ENCODE measurements around the gene MAGI3.
"Not testable (repeated sequence)": the region's sequence is repeated elsewhere in the genome, so short reads cannot be mapped to it uniquely, and the experiment has no call there.

MAGI3 gene

GRCh38 chr1:113576271-113576670, 186.0 kb downstream of the MAGI3 start:
- DNase-seq: no peak

- no peak for DNase-seq
Observed at GRCh38 chr1:113579256-113580018, 189.1 kb downstream of the MAGI3 start.

GRCh38 chr1:113581323-113581722, 191.0 kb downstream of the MAGI3 start:
- no peak for DNase-seq

DNA sequence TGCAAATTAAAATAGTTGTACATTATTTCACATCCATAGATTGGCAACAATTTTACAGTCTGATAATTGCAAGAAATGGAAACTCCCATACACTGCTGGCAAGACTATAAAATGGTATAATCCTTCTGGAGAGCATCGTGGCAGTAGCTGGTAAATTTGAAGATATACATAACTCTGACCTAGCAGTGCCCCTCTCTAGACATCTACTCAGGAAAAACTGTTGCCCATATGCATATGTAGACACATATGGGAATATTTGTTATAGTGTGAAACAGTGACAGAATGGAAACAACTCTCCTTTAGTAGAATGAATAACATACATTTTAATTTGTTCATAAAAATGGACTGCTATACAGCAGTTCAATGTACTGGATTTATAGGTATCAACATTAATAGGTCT, 191.8 kb downstream of the MAGI3 start:
- DNase-seq: no peak

GRCh38 chr1:113587475-113587874, 197.2 kb downstream of the MAGI3 start:
- DNase-seq: no peak

- DNase-seq: no peak
Observed at GRCh38 chr1:113592230-113592629, 201.9 kb downstream of the MAGI3 start.

DNA sequence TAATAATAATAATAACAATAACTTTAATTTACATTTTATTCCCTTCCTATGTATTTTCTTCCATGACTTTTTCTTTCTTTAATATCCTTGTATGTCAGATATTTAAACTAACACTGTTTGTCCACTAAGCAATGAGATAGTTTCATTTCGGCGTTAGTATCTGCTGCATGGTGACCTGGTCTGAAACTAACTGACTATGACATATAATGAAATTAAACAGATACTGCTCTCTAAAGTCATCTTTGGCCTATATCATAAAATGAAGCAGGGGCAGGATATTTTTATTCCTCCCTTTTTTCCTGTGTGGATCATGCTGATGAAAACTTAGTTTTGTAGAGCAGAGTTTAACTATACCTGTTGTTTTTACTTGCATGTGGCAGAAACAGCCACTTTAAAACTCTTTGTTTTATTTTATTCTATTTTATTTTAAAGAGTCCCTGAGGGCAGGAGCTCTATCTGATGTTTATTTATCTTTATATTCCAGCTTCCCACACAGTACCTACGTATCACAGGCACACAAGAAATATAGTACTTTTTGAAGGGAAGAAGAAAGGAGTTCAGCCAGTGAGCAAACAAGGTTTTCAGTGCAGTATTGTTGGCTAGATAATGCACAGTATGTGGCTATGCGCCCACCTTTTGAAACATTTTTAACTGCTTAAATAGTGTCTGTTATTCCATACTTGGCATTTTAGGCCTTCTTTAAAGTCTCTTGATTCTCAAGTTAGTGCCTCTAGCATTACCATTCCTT, 203.4 kb downstream of the MAGI3 start:
- no peak for DNase-seq

DNA sequence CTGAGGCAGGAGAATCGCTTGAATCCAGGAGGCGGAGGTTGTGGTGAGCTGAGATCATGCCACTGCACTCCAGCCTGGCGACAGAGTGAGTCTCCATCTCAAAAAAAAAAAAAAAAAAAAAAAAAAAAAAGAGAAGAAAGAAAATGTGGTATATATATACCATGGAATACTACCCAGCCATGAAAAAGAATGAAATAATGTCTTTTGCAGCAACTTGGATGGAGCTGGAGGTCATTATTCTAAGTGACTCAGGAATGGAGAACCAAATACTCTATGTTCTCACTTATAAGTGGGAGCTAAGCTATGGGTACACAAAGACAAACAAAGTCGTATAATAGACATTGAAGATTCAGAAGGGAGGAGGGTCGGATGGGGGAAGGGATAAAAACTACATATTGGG, 214.2 kb downstream of the MAGI3 start:
- not testable (repeated sequence) for DNase-seq

GRCh38 chr1:113605146-113605545, 214.8 kb downstream of the MAGI3 start:
- DNase-seq: no peak

DNA sequence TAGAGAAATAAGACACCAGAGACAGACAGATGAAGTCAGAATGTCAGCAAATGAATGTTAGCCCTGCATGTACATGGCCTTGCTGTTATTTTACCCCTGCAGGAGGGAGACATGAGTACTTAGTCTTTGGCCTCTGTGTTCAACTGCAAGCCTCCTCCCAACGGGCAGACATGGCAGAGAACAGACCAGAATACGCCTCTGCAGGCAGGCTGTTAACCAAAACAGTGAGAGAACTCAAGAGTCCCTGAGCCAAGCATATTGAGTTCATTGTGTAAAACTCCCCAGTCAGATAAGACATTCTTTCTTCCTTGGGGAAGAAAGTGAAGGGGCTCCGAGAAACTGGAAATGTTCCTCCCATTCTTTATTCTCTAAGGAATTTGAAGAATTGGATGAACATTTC, 218.1 kb downstream of the MAGI3 start:
- DNase-seq: no peak

DNA sequence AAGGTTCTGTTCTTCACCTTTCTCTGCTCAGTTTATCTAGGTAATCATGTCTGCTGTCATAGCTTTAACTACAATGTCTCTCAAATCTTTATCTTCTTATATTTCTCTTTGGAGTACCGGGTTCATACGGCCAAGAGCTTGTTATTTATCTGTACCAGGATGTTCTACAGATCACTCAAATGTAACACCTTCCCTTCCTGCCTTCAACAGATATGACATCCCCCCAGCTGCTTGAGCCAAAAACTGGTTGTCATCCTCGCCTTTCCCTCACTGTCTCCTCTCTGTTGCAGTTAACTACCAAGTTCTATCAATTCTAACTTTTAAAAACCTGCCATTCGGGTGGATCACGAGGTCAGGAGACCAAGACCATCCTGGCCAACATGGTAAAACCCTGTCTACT, 220.1 kb downstream of the MAGI3 start:
- DNase-seq: no peak

DNA sequence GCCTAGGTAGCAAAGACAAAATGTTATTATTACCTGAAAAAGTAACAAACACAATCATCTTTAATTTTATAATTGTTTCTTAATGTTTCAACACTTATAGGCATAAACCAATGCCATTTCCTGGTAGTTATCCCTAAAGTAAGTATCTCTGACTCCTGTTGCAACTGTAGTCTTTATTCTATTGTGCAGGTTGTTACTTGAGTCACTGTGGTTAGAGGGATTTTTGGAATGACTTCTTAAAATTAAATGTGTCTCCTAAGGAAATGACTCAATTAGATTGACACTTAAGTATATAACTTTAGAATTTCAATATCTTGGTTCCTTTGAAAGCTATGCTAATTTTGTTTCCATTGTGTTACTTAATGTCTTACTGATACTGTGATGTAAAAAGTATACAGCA, 225.1 kb downstream of the MAGI3 start:
- no peak for DNase-seq

DNA sequence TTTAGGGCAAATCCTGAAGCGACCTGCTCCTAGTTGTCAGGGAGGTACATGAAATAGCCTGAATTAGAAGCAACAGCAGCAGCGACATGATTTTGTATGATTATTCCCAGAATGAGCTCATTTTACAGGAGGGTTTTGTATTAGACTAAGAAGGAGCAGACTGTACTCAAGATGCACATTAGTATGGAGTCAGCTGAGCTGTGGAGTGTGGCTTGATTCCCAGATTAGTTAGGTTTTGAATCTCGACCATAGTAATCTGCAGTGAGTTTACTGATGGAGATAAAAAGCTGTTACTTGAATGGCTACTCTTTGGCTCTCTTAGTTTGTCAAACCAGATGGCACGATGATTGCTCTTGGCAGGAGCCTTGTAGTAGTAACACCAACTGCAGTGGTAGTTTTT, 225.8 kb downstream of the MAGI3 start:
- peak in 3 of 51 donors; percentile 14 to 29 (median 17) for DNase-seq

DNA sequence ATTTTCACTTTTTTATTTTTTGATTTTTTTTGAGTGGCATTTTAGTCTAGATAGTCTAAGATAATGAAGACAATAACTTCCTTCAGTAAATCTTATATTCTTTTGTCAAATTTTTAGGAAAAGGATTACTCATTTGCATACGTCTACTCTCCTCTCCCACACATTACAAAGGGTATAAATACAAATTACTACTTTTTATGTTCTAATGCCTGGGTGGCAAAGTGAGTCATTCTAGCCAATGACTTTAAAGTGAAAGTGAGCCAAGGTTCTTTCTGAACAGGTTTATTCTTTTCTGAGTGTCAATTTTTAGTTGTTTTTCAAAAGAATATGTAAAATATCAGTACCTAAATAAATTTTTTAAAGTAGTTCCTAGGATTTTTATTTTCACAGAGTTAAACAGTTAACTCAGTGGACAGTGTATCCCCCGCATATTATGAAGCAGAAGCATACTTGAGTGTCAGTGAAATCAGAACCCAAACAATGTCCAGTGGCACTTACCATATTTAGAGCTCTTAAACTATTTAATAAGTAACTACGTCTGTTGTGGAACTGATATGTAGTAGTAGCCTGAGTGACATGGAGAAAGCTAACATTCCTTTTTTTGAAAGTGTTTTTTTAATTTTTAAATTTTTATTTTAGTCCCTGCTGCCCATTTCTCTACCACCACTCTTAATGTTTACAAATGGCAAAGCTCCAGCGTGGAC, 227.3 kb downstream of the MAGI3 start:
- DNase-seq: no peak

GRCh38 chr1:113628997-113629396, 238.7 kb downstream of the MAGI3 start:
- DNase-seq: no peak

DNA sequence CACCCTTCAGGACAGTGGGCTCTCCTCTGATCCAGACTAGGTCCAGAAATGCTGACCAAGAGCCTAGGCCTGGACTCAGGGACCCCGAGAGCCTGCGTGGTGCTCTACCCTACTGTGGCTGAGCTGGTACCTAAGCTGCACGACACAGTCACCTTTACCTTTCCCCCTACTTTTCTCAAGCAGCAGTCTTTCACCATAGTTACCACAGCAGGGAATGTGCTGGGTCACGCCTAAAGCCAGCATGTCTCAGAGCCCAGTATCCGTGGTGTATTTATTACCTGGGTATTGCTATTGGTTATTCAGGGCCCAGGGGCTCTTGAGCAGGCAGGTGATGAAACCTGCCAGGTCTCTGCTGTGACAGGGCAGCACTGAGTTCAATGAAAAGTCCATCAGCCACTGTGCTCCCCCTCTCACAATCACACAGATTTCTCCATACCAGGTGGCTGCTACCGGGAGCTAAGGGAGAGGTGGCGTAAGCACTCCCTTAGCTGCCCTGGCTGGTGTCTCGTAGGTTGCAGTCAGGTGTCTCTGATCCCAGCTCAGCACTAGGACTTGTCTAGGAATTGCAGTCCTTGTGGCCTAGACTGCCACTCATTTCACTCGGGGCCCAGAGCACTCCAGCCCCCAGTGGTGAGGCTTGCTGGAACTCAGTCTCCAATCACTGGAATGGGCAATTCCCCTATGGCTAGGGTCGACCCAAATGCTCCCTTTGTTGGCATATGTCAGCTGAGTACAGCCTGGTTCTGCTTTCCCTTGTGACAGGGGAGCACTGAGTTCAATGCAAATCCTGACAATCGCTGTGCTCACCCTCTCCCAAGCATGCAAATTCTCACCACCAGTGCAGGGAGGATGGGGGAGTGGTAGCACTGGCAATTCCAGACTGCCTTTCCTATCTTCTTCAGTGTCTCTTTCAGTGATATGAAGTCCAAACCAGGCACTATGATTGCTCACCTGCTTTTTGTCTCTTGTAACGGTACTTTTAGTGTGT, 240.3 kb downstream of the MAGI3 start:
- no peak for DNase-seq

DNA sequence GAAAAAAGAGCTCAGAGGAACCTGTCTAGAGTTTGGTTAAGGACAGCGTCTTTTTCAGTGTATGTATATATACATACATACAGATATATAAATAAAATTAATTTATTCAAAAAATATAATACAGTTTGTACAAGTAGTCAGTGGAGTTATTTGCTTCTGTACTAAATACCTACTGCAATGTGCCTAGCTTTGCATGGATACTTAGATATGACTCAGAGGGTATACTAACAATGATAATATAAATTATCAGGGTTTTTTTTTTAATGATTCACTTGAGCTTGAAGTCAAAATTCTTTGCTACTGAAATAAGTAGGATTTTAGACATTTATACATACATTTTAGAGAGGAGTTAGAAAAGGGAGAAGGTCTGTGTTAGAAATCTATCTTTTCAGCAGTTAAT, 251.1 kb downstream of the MAGI3 start:
- DNase-seq: no peak

DNA sequence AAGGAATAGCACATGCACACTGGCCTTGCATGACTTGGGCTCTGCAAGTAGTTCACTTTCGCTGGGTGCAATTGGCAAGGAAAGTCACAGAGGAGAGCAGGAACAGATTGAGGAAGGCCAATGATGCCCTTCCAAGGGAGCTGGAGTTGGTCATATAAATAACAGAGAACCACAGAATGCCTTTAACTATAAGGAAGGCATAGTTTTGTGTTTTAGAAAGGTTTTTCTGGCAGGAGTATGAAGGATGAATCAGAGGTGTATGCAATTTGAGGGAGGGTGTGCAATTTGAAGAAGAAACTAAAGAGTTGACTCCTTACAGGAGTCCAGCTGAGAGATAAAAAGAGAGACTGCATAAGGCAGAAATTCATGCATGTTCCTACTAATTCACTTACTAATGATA, 256.8 kb downstream of the MAGI3 start:
- no peak for DNase-seq

- DNase-seq: no peak
Observed at GRCh38 chr1:113648478-113648877, 258.2 kb downstream of the MAGI3 start.

DNA sequence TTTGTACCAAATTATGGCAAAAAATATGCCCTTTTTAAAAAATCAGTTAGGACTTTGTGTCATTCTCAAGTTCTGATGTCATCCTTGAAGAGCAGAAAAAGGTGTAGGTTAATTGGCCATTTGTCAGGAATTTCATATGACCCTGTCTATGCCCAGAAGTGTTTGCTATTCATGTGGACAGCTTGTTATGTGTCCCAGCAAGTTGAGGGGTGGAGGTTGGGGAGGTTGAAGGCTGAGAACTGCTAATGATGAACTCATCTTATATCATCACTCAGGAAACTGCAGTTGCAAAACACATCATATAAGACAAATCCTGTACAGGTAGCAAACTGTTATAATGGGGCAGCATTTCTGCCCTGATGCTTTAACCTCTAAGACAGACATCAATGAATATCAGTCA, 262.5 kb downstream of the MAGI3 start:
- no peak for DNase-seq

GRCh38 chr1:113653741-113654140, 263.4 kb downstream of the MAGI3 start:
- no peak for DNase-seq

Measured in hypothalamus (tissue), 51 donors.